SU-DHL-6 (cell line): ENCODE results near the gene CAMK4.

ENCODE experiments used
- EZH2phosphoT487 ChIP-seq: fragments of 200-600 bp; sonication (generic), shearing (Covaris generic); conservative IDR thresholded peaks from 2 replicates; pipeline ENCODE4 v1.6.1; 2018; ENCODE audit warnings: mild to moderate bottlenecking, antibody characterized with exemption, low read length, moderate library complexity, mixed read lengths
- TF ChIP-seq, protein P1 (sequence below): fragments of 200-600 bp; sonication (generic); IDR thresholded peaks from one replicate; pipeline ENCODE4 v1.5.1; 2017; ENCODE audit warnings: antibody characterized with exemption, mild to moderate bottlenecking, low read length, moderate library complexity; ENCODE audit not compliant: insufficient read depth, poor library complexity, severe bottlenecking

DNA sequence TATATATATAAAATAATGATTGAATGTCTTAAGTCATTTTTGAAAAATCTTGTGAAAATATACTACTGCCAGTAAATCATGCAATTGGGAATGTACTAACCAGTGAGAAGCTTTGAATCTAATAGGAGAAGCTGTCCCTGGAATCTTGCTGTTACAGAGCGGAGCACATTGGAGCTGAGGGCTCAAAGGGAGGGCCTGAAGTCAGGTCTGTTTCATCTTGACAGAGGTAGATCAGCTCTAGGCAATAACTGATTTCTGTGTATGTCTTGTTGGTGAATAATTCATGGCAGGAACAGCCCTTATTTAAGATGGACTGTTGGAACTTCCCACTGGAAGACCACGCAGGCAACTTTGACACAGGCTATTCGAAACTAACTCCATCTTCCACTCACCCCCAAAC lies 17.5 kb downstream of the CAMK4 start:
- TF ChIP-seq, protein P1, sequence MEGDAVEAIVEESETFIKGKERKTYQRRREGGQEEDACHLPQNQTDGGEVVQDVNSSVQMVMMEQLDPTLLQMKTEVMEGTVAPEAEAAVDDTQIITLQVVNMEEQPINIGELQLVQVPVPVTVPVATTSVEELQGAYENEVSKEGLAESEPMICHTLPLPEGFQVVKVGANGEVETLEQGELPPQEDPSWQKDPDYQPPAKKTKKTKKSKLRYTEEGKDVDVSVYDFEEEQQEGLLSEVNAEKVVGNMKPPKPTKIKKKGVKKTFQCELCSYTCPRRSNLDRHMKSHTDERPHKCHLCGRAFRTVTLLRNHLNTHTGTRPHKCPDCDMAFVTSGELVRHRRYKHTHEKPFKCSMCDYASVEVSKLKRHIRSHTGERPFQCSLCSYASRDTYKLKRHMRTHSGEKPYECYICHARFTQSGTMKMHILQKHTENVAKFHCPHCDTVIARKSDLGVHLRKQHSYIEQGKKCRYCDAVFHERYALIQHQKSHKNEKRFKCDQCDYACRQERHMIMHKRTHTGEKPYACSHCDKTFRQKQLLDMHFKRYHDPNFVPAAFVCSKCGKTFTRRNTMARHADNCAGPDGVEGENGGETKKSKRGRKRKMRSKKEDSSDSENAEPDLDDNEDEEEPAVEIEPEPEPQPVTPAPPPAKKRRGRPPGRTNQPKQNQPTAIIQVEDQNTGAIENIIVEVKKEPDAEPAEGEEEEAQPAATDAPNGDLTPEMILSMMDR, result no peak
- no peak for TF ChIP-seq EZH2phosphoT487
